NOMO-1 (cell line): ENCODE data around the gene KCNN1.
"Not testable (repeated sequence)": the region's sequence is repeated elsewhere in the genome, so short reads cannot be mapped to it uniquely, and the experiment has no call there.

Experiments used
- DNase-seq, 2 experiments: peaks; one replicate each; lab custom pipeline; 2025; ENCODE audit not compliant: unreplicated experiment in 2 of 2; lab: John Stamatoyannopoulos, UW

Gene KCNN1

GRCh38 chr19:17966550-17967256 lies at the start of gene KCNN1:
KCNN1 (plus strand) TSS chr19:17967107; CDS start chr19:17973889, 6,782 bp downstream.
- no peak for DNase-seq

- not testable (repeated sequence) for DNase-seq
Measured at GRCh38 chr19:17918151-17918550, 48.8 kb upstream of the KCNN1 start.

GRCh38 chr19:17919122-17919521 lies 47.8 kb upstream of the KCNN1 start:
- not testable (repeated sequence) for DNase-seq

DNA sequence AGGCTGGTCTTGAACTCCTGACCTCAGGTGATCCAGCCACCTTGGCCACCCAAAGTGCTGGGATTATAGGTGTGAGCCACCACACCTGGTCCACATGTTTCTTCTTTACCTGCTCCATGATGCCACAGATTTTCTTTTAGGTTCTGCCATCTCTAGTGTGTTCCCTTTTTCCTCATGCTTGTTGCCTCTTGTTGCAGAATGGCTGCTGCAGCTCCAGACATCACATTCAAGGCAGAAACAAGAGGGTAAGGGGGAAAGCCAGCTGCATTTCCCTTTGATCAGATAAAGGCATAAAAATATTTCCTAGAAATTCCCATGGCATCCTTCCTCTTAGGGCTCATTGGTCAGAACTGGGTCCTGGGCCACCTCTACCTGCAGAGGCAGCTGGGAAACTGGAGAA lies 46.4 kb upstream of the KCNN1 start:
- no peak for DNase-seq

- DNase-seq: no peak
Measured at GRCh38 chr19:17922138-17922537, 44.8 kb upstream of the KCNN1 start.

DNA sequence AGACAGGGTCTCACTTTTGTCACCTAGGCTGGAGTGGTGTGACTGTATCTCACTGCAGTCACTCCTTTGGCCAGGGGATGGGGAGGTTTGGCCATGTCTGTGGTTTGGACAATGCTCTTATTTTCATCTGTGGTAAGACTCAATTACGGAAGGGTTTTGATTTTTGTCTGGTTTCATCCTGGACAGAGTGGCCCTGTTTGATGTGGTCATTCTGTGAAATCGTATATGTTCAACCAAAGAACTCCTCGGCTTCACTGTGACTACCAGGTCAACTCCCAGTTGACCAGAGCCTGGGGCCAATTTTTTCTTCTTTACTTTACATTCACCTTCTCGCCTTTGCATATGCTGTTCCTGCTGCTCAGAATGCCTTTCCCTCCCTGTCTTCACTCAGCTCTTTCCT lies 40.9 kb upstream of the KCNN1 start:
- no peak for DNase-seq

GRCh38 chr19:17929056-17929455 lies 37.9 kb upstream of the KCNN1 start:
- no peak for DNase-seq

GRCh38 chr19:17931532-17932191 lies 35.2 kb upstream of the KCNN1 start:
- DNase-seq: no peak

- peak; percentile 90 to 92 for DNase-seq
Measured at GRCh38 chr19:17932485-17933338, 34.2 kb upstream of the KCNN1 start, which contains the start of gene CCDC124. CCDC124 (plus strand) TSS chr19:17933015; CDS start chr19:17936421, 3,406 bp downstream.

DNA sequence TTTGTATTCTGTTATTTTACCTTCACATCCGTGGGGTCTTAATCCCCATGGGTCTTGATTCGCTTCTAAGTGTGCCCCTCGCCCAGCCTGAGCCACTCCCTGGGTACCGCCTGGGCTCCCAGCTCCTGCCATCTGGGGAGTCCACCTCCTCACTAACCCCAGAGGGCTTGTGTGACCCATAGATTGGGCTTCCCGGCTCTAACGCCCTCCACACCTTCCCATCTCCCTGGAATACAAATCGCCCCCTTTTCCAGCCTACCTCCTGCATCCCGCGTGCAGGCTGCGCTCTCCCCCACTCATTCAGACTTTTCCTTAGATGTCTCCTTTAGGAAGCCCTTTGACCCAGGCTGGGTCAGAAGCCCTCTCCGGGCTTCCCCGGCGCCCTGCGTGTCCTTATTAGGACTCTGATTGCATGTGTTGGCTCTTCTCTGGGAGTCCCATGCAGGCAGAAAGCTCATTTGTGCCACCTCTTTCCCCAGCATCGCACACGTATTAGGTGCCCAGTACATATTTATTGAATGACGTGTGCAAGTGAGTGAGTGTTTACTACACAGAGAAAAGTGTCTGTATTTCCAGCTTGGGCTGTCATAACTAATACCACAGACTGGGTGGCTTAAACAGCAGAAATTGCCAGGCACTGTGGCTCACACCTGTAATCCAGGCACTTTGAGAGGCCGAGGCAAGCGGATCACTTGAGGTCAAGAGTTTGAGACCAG lies 33.3 kb upstream of the KCNN1 start:
- DNase-seq: no peak

DNA sequence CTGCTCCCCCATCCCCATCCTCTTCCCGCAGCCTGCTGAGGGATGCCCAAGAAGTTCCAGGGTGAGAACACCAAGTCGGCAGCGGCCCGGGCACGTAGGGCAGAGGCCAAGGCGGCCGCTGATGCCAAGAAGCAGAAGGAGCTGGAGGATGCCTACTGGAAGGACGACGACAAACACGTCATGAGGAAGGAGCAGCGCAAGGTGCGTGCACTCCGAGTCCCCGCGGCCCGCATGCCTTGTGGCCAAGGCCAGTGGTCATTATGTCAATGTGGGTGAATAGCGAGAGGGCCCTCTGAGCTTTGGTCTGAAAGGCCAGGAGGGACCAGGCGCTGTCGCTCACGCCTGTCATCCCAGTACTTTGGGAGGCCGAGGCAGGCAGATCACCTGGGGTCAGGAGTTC lies 30.5 kb upstream of the KCNN1 start:
- DNase-seq: no peak

DNA sequence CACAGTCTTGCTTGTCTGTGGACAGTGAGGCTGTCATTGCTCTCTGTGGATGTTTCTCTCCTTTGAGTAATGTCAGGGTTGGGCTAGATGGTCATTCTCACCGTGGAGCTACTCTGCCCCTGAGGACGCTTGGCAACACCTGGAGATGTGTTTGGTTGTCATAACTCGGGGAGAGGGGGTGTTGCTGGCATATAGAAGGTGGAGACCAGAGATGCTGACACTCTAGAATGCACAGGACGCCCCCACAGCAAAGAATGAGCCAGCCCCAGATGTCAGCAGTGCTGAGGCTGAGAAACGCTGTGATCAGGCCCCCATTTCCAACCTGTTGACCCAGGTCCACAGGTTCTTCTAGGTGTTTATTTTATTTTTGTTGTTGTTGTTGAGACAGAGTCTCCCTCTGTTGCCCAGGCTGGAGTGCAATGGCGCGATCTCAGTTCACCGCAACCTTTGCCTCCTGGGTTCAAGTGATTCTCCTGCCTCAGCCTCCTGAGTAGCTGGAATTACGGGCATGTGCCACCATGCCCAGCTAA lies 29.5 kb upstream of the KCNN1 start:
- DNase-seq: no peak

- peak; percentile 44 to 54 for DNase-seq
Measured at GRCh38 chr19:17938092-17938845, 28.6 kb upstream of the KCNN1 start.

DNA sequence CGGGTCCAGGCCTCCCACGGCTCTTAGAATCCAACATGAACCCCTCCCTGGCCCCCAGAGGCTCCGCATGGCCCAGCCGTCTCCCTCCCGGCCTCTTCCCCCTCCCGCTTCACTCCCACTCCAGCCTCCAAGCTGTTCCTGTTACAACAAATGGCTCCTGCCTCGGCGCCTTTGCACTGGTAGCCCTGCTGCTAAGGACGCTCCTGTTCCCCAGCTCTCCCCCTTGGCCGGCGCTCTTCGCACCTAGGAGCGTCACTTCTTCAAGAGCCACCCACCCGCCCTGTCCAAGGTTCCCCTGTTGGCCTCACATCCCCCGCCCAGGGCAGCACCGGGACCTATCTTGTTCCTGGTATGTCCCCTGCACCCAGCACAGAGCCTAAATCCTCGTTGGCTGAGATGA lies 24.7 kb upstream of the KCNN1 start:
- no peak for DNase-seq

- no peak for DNase-seq
Measured at GRCh38 chr19:17942582-17943273, 24.2 kb upstream of the KCNN1 start.

GRCh38 chr19:17943274-17944221 lies 23.4 kb upstream of the KCNN1 start:
- DNase-seq: no peak

DNA sequence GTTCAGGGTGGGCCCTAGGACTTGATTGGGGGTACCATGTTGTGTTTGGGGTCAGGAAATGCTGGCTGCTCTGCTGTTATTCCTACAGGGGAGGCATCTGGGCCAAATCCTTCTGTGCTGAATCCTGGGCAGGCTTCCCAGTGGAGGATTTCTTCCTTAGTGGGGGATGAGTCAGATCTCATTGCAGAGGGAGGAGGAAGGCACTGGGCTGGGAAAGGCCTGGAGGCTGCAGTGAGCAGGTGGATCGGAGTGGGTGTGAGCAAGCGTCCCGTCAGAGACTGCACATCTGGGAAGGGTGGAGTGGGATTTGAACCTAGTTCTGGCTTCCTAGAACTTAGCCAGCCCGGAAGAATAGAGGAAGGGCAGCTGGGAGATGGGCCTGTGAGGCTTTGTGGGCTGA lies 22.6 kb upstream of the KCNN1 start:
- DNase-seq: no peak
